Kidney (tissue), 22 donors: ENCODE data around the gene EIF2B5. TPM values are rescaled to one million over a fixed set of nuclear protein-coding genes. Genes with fewer than 3 reads are reported as not detected.

Source experiments
- DNase-seq, 5 donors: peaks; one replicate each; pipeline ENCODE4 v3.0.0-alpha.2; 2013 to 2020
- FAIRE-seq: peaks from 2 replicates; lab custom pipeline; 2012; peaks lifted over from hg19 to GRCh38; lab: Jason Lieb, UNC
- H3K27ac ChIP-seq, 2 donors: one replicate each; pipeline ENCODE4 v1.7.0; 2013; ENCODE audit warnings: low read depth in 2 of 2, low read length in 2 of 2, inconsistent platforms in 1 of 2
- H3K27me3 ChIP-seq: one replicate; pipeline ENCODE4 v1.7.1; 2013; ENCODE audit warnings: low read length, inconsistent platforms; ENCODE audit not compliant: control insufficient read depth, insufficient read depth
- H3K36me3 ChIP-seq, 3 donors: one replicate each; pipeline versions ENCODE4 v1.7.0 to v1.7.1; 2013; ENCODE audit warnings: low read length in 3 of 3, control low read depth in 1 of 3, inconsistent platforms in 1 of 3; ENCODE audit not compliant: insufficient read depth in 3 of 3, control insufficient read depth in 2 of 3
- H3K4me1 ChIP-seq, 3 donors: one replicate each; pipeline versions ENCODE4 v1.7.0 to v1.7.1; 2013; ENCODE audit warnings: low read length in 3 of 3, inconsistent platforms in 1 of 3, low read depth in 1 of 3; ENCODE audit not compliant: control insufficient read depth in 2 of 3, insufficient read depth in 2 of 3
- H3K4me3 ChIP-seq, 3 donors: one replicate each; pipeline versions ENCODE4 v1.7.0 to v1.8.1; 2013; ENCODE audit warnings: low read length in 3 of 3, control low read depth in 1 of 3, inconsistent platforms in 1 of 3
- H3K9ac ChIP-seq, 3 donors: one replicate each; pipeline versions ENCODE4 v1.7.0 to v1.7.1; 2013; ENCODE audit warnings: low read length in 3 of 3, control low read depth in 1 of 3, inconsistent platforms in 1 of 3
- H3K9me3 ChIP-seq, 3 donors: one replicate each; pipeline versions ENCODE4 v1.7.0 to v1.7.1; 2013; ENCODE audit warnings: low read length in 3 of 3, control low read depth in 1 of 3, inconsistent platforms in 1 of 3; ENCODE audit not compliant: control insufficient read depth in 2 of 3, insufficient read depth in 1 of 3
- intact Hi-C: fragments of 100-400 bp; cut with DNase I; formaldehyde crosslinking; loops from one replicate; pipeline ENCODE4 v1.11.1; 2022
- long read RNA-seq, 10 donors: library from polyadenylated mRNA in 1 of 10; unstranded in 1 of 10; transcript quantifications; one replicate each; pipeline ENCODE4 v2.0.0 and lab custom pipeline, GENCODE V29; 2021 to 2026
- polyA plus RNA-seq: library from polyadenylated mRNA; stranded (reverse); fragments of 350-450 nt; fragmentation: Illumina TruSeq; extraction: RNeasy Lipid Tissue Mini Kit (QIAGEN cat#74804); gene quantifications from one replicate; pipeline ENCODE4 v1.2.3, GENCODE V29; 2014; ENCODE audit warnings: low read depth, low replicate concordance; ENCODE audit not compliant: insufficient read depth
- total RNA-seq: library from RNA; stranded (reverse); fragmentation: NEBNext Ultra II Directional; extraction: Animal tissue kit (Norgen Biotek cat#: 25700); gene quantifications from one replicate; pipeline ENCODE4 v1.2.1, GENCODE V29; 2021
- TF ChIP-seq, protein P1 (sequence below): IDR thresholded peaks from 3 replicates; pipeline ENCODE4 v1.5.1; 2012; ENCODE audit warnings: mild to moderate bottlenecking, moderate library complexity, borderline replicate concordance; ENCODE audit not compliant: insufficient read depth; ENCODE audit errors: extremely low read depth
- donor health status: control.
- donor health status: control.
- donor health status: control.
- donor health status: control.
- donor health status: control.
- donor health status: DM: yes; HTN: yes; CAD: no.
- donor health status: Normal renal cell carcinoma (clear cell type).

The EIF2B5 gene
- total RNA-seq (36.9 TPM), polyA plus RNA-seq (37.0 TPM)
- long read RNA-seq, donor 1, transcript EIF2B5-201 (16 exons, 2,656 nt): major isoform, 6 of 7 reads
- long read RNA-seq, donor 1, partial matches to known transcripts: 0 of 7 reads
- long read RNA-seq, donor 1, other reads (novel, unspliced or antisense): 0 of 7 reads
- long read RNA-seq, donor 2, partial matches to known transcripts: 0 of 6 reads
- long read RNA-seq, donor 2, other reads (novel, unspliced or antisense): 0 of 6 reads
- long read RNA-seq, donor 3, transcript EIF2B5-201 (16 exons, 2,656 nt): major isoform, 6 of 8 reads
- long read RNA-seq, donor 3, partial matches to known transcripts: 0 of 8 reads
- long read RNA-seq, donor 3, other reads (novel, unspliced or antisense): 0 of 8 reads
- long read RNA-seq, donor 4, transcript EIF2B5-201 (16 exons, 2,656 nt): major isoform, 8 of 11 reads
- long read RNA-seq, donor 4, partial matches to known transcripts: 0 of 11 reads
- long read RNA-seq, donor 4, other reads (novel, unspliced or antisense): 0 of 11 reads
- long read RNA-seq, donor 5: 0 reads
- long read RNA-seq, donor 6, transcript EIF2B5-202 (2 exons, 585 nt): major isoform, 5 of 5 reads
- long read RNA-seq, donor 6, partial matches to known transcripts: 0 of 5 reads
- long read RNA-seq, donor 6, other reads (novel, unspliced or antisense): 0 of 5 reads
- long read RNA-seq, donor 7, transcript EIF2B5-201 (16 exons, 2,656 nt): major isoform, 41 of 62 reads
- long read RNA-seq, donor 7, partial matches to known transcripts: 2 of 62 reads
- long read RNA-seq, donor 7, other reads (novel, unspliced or antisense): 13 of 62 reads
- long read RNA-seq, donor 8, partial matches to known transcripts: 0 of 3 reads
- long read RNA-seq, donor 8, other reads (novel, unspliced or antisense): 0 of 3 reads
- long read RNA-seq, donor 9, partial matches to known transcripts: 0 of 3 reads
- long read RNA-seq, donor 9, other reads (novel, unspliced or antisense): 0 of 3 reads
- long read RNA-seq, donor 10, transcript EIF2B5-202 (2 exons, 585 nt): major isoform, 6 of 8 reads
- long read RNA-seq, donor 10, partial matches to known transcripts: 0 of 8 reads
- long read RNA-seq, donor 10, other reads (novel, unspliced or antisense): 0 of 8 reads

DNA sequence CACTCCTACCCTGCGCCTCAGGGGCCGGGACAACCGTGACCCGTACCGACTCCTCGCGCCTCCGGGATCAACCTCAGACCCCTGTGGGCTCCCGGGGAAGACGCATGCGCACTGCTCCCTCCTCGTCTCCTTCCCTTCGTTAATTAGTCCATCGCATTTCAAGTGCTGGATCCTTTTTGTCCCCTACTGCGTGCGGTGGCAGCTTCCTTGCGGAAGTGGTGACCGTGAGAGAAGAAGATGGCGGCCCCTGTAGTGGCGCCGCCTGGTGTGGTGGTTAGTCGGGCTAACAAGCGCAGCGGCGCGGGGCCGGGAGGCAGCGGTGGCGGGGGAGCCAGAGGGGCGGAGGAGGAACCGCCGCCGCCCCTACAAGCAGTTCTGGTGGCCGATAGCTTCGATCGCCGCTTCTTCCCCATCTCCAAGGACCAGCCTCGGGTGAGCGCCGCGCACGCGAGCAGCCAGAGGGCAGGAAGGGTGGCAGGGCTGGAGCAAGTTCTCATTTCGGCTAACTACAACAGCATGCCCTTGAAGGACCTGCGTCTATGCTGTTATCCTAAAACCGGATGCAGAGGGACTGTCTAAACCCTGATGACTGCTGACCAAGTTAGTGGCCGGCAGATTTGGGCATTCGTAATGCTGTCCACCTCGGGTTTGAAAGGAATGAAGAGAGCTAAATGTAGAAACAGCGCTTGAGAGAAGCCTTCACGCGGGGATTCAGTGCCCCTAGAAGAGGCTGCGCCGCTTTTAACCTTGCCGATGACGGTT is at the start of gene EIF2B5:
EIF2B5 (plus strand) TSS at position 210 of the 762 bp plus-strand sequence; CDS start at position 238, 28 bp downstream.
- H3K4me1 ChIP-seq: peaks cover 5 to 15% (median 14%) of the 10 kb centered on the region in 3 donors
- H3K27me3 ChIP-seq: no peaks in the 10 kb centered on the region
- H3K27ac ChIP-seq: peak within 1 kb of the TSS; percentile 77 to 93
- FAIRE-seq (no peak), DNase-seq (peak; percentile 92 to 98 (median 95))
- peaks cover 4 to 9% (median 5%) of the 10 kb centered on the region in 3 donors for H3K36me3 ChIP-seq
- peak within 1 kb of the TSS; percentile 94 to 99 (median 98) for H3K4me3 ChIP-seq
- intact Hi-C loops: no loop called here
- H3K9ac ChIP-seq: peak within 1 kb of the TSS; percentile 88 to 96 (median 94)
- H3K9me3 ChIP-seq: no peaks in the 10 kb centered on the region
- TF ChIP-seq, protein P1, sequence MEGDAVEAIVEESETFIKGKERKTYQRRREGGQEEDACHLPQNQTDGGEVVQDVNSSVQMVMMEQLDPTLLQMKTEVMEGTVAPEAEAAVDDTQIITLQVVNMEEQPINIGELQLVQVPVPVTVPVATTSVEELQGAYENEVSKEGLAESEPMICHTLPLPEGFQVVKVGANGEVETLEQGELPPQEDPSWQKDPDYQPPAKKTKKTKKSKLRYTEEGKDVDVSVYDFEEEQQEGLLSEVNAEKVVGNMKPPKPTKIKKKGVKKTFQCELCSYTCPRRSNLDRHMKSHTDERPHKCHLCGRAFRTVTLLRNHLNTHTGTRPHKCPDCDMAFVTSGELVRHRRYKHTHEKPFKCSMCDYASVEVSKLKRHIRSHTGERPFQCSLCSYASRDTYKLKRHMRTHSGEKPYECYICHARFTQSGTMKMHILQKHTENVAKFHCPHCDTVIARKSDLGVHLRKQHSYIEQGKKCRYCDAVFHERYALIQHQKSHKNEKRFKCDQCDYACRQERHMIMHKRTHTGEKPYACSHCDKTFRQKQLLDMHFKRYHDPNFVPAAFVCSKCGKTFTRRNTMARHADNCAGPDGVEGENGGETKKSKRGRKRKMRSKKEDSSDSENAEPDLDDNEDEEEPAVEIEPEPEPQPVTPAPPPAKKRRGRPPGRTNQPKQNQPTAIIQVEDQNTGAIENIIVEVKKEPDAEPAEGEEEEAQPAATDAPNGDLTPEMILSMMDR: peak; percentile 19

DNA sequence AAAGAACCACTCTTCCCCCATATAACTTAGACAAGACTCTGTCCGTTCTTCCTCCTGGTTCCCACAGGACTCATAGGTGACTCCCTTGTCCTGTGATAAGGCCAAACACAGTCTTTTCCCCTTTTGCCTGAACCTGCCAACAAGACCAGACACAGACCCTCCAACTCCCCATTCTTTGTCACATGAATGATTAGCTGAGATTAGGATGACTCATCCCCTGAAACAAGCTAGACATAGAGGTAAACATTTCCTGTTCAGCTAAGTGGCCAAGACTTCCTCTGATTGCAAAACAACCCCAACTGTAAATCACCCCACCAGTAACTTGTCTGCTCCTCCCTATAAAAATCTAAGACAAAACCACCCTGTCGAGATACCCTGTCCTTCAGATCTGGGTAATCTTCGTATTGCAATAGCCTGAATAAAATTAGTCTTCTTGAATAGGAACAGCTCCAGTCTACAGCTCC is 49.7 kb upstream of the EIF2B5 start:
- no peak for DNase-seq
- H3K9me3 ChIP-seq: no peaks in the 10 kb centered on the region

DNA sequence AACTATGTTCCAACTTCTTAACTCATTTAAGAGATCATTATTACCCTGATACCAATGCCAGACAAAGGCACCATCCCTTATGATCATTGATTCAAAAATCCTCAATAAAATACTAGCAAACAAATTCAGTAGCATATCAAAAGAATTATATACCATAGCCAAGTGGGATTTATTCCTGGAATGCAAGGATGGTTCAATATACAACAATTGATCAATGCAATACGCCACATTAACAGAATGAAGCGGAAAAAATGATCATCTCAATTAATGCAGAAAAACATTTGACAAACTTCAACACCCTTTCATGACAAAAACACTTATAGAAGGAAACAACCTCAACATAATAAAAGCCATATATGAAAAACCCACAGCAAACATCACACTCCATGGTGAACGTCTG is 43.0 kb upstream of the EIF2B5 start:
- intact Hi-C loops: no loop called here
- FAIRE-seq (no peak), DNase-seq (no peak)
- no peaks in the 10 kb centered on the region for H3K27me3 ChIP-seq
- H3K9ac ChIP-seq: no peak overlapping the region
- H3K9me3 ChIP-seq: peaks cover 0 to 3% (median 2%) of the 10 kb centered on the region in 3 donors
- H3K4me1 ChIP-seq: no peaks in the 10 kb centered on the region
- TF ChIP-seq, protein P1: no peak
- H3K27ac ChIP-seq: no peak overlapping the region
- no peak overlapping the region for H3K4me3 ChIP-seq
- H3K36me3 ChIP-seq: no peaks in the 10 kb centered on the region

More for the DNA sequence above, 49.7 kb upstream of the EIF2B5 start:
- H3K27ac ChIP-seq: no peak overlapping the region
- no peak overlapping the region for H3K9ac ChIP-seq
- intact Hi-C loops: no loop called here
- no peak for FAIRE-seq
- no peaks in the 10 kb centered on the region for H3K4me1 ChIP-seq
- no peaks in the 10 kb centered on the region for H3K36me3 ChIP-seq
- TF ChIP-seq, protein P1: no peak
- H3K4me3 ChIP-seq: no peak overlapping the region
- H3K27me3 ChIP-seq: no peaks in the 10 kb centered on the region
